ENCODE data around the gene BMERB1.

BMERB1 gene

GRCh38 chr16:15492091-15492740 is 57.8 kb downstream of the BMERB1 start:
- Histone ChIP-seq H3K4me3 (no peak overlapping the region), H3K27me3 (no peaks in the 10 kb centered on the region), H4K20me1 (no peaks in the 10 kb centered on the region), H3K27ac (no peak overlapping the region), H3K4me1 (no peaks in the 10 kb centered on the region), H3K36me3 (no peaks in the 10 kb centered on the region), H3K4me2 (no peak overlapping the region), H3K9me3 (peaks cover 5% of the 10 kb centered on the region; the same call in 1 of the 2 replicates), H3K9ac (no peak overlapping the region)
- no peak for TF ChIP-seq Cebpa-rat (IDR thresholded peaks at IDR 0.05)

- H3K4me3 ChIP-seq: no peak overlapping the region
- H3K27ac ChIP-seq: no peak overlapping the region
- H3K4me1 ChIP-seq: peaks cover 5% of the 10 kb centered on the region
- TF ChIP-seq Cebpa-rat (IDR thresholded peaks at IDR 0.05): no peak
- no peaks in the 10 kb centered on the region for H4K20me1 ChIP-seq
- peaks cover 5% of the 10 kb centered on the region; the same call in 1 of the 2 replicates for H3K9me3 ChIP-seq
- H3K27me3 ChIP-seq: no peaks in the 10 kb centered on the region
- H3K4me2 ChIP-seq: no peak overlapping the region
- H3K36me3 ChIP-seq: no peaks in the 10 kb centered on the region
- H3K9ac ChIP-seq: no peak overlapping the region
Observed at GRCh38 chr16:15493466-15494180, 59.2 kb downstream of the BMERB1 start.

GRCh38 chr16:15494236-15494635 is 59.8 kb downstream of the BMERB1 start:
- Histone ChIP-seq H3K9me3 (peaks cover 5% of the 10 kb centered on the region; the same call in 1 of the 2 replicates), H3K27ac (no peak overlapping the region), H3K36me3 (no peaks in the 10 kb centered on the region), H3K4me3 (no peak overlapping the region), H3K4me2 (no peak overlapping the region), H3K4me1 (peaks cover 9% of the 10 kb centered on the region), H4K20me1 (no peaks in the 10 kb centered on the region), H3K9ac (no peak overlapping the region), H3K27me3 (no peaks in the 10 kb centered on the region)
- no peak for TF ChIP-seq Cebpa-rat (IDR thresholded peaks at IDR 0.05)

- Histone ChIP-seq H4K20me1 (no peaks in the 10 kb centered on the region), H3K9ac (no peak overlapping the region), H3K4me3 (no peak overlapping the region), H3K4me1 (peaks cover 9% of the 10 kb centered on the region), H3K27me3 (no peaks in the 10 kb centered on the region), H3K36me3 (no peaks in the 10 kb centered on the region), H3K9me3 (peaks cover 5% of the 10 kb centered on the region; the same call in 1 of the 2 replicates), H3K4me2 (no peak overlapping the region), H3K27ac (no peak overlapping the region)
- TF ChIP-seq Cebpa-rat (IDR thresholded peaks at IDR 0.05): no peak
Observed at GRCh38 chr16:15495898-15496297, 61.5 kb downstream of the BMERB1 start.

GRCh38 chr16:15498427-15499175 is 64.2 kb downstream of the BMERB1 start:
- Histone ChIP-seq H3K4me1 (peaks cover 9% of the 10 kb centered on the region), H3K4me2 (peak overlapping the region; percentile 31)

GRCh38 chr16:15502041-15502725 is 67.8 kb downstream of the BMERB1 start:
- TF ChIP-seq Cebpa-rat (IDR thresholded peaks at IDR 0.05): no peak
- H4K20me1 ChIP-seq: no peaks in the 10 kb centered on the region
- H3K9ac ChIP-seq: no peak overlapping the region
- H3K4me3 ChIP-seq: no peak overlapping the region
- no peaks in the 10 kb centered on the region for H3K36me3 ChIP-seq
- peaks cover 19% of the 10 kb centered on the region for H3K4me1 ChIP-seq
- no peaks in the 10 kb centered on the region for H3K9me3 ChIP-seq
- no peak overlapping the region for H3K4me2 ChIP-seq
- H3K27ac ChIP-seq: no peak overlapping the region
- H3K27me3 ChIP-seq: no peaks in the 10 kb centered on the region

More at GRCh38 chr16:15498427-15499175, 64.2 kb downstream of the BMERB1 start:
- Histone ChIP-seq H3K4me3 (no peak overlapping the region), H3K27ac (no peak overlapping the region), H3K9me3 (peaks cover 5% of the 10 kb centered on the region; the same call in 1 of the 2 replicates), H3K27me3 (no peaks in the 10 kb centered on the region), H4K20me1 (no peaks in the 10 kb centered on the region), H3K9ac (no peak overlapping the region), H3K36me3 (no peaks in the 10 kb centered on the region)
- no peak for TF ChIP-seq Cebpa-rat (IDR thresholded peaks at IDR 0.05)

- Histone ChIP-seq H3K27me3 (no peaks in the 10 kb centered on the region), H3K27ac (no peak overlapping the region), H4K20me1 (no peaks in the 10 kb centered on the region), H3K4me1 (peaks cover 53% of the 10 kb centered on the region), H3K36me3 (no peaks in the 10 kb centered on the region), H3K4me3 (no peak overlapping the region), H3K9me3 (no peaks in the 10 kb centered on the region), H3K4me2 (peak overlapping the region; percentile 71), H3K9ac (no peak overlapping the region)
- no peak for TF ChIP-seq Cebpa-rat (IDR thresholded peaks at IDR 0.05)
Observed at GRCh38 chr16:15506441-15506840, 72.1 kb downstream of the BMERB1 start.

- Histone ChIP-seq H3K4me1 (peaks cover 57% of the 10 kb centered on the region), H3K27me3 (no peaks in the 10 kb centered on the region), H3K36me3 (no peaks in the 10 kb centered on the region), H3K4me2 (peak overlapping the region; percentile 71), H4K20me1 (no peaks in the 10 kb centered on the region), H3K4me3 (no peak overlapping the region), H3K9me3 (no peaks in the 10 kb centered on the region), H3K27ac (0 out of 2 replicates have a peak overlapping the region, but pooled peaks have one; percentile 12), H3K9ac (peak overlapping the region; percentile 22; the same call in 1 of the 2 replicates)
- TF ChIP-seq Cebpa-rat (IDR thresholded peaks at IDR 0.05): no peak
Observed at GRCh38 chr16:15507301-15507958, 73.0 kb downstream of the BMERB1 start.
